ENCODE data around the gene KNDC1. TPM values are rescaled to one million over a fixed set of nuclear protein-coding genes. Genes with fewer than 3 reads are reported as not detected.

Gene KNDC1
- total and polyA plus RNA-seq, 8 donors = 0.05 to 1.7 (median 0.58) TPM; not detected in 1

- H3K27me3 ChIP-seq = peaks cover 0 to 32% (median 13%) of the 10 kb centered on the region in 3 donors
- TF ChIP-seq CTCF (IDR thresholded peaks at IDR 0.05) (no peak), POLR2AphosphoS5 (IDR thresholded peaks at IDR 0.05) (no peak), EP300 (IDR thresholded peaks at IDR 0.05) (no peak), POLR2A (IDR thresholded peaks at IDR 0.05) (no peak)
- no peaks in the 10 kb centered on the region for H3K9me3 ChIP-seq
- 73 to 88% (median 83%) methylated on average over 10 to 35 of the region's 35 CpGs for WGBS, 5 donors
- no peak overlapping the region for H3K27ac ChIP-seq
- no peak for DNase-seq
- H3K4me3 ChIP-seq = no peak overlapping the region
- peaks cover 3 to 68% (median 47%) of the 10 kb centered on the region in 4 donors for H3K36me3 ChIP-seq
- H3K4me1 ChIP-seq = peaks cover 20 to 35% (median 24%) of the 10 kb centered on the region in 4 donors
- intact Hi-C loops (cut with DNase I; ENCODE audit: low total_unique reads) = no loop called here
These were observed 111.7 kb downstream of the KNDC1 start for GRCh38 chr10:133271521-133272300.

- H3K4me3 ChIP-seq = no peak overlapping the region
- 83 to 90% (median 86%) methylated on average over 25 to 29 of the region's 29 CpGs for WGBS, 5 donors
These were observed 112.4 kb downstream of the KNDC1 start for GRCh38 chr10:133272301-133272963.

GRCh38 chr10:133272964-133273420 is 113.0 kb downstream of the KNDC1 start:
- intact Hi-C loops (cut with DNase I; ENCODE audit: low total_unique reads) = no loop called here
- no peak overlapping the region for H3K27ac ChIP-seq
- no peak for DNase-seq
- peaks cover 0 to 42% (median 13%) of the 10 kb centered on the region in 3 donors for H3K27me3 ChIP-seq
- no peak overlapping the region for H3K4me3 ChIP-seq
- TF ChIP-seq CTCF (IDR thresholded peaks at IDR 0.05) (no peak), POLR2A (IDR thresholded peaks at IDR 0.05) (no peak), EP300 (IDR thresholded peaks at IDR 0.05) (no peak), POLR2AphosphoS5 (IDR thresholded peaks at IDR 0.05) (no peak)
- 90 to 96% (median 94%) methylated on average over 13 to 25 of the region's 25 CpGs for WGBS, 5 donors
- H3K4me1 ChIP-seq = peaks cover 33 to 48% (median 37%) of the 10 kb centered on the region in 4 donors
- H3K36me3 ChIP-seq = peaks cover 3 to 55% (median 48%) of the 10 kb centered on the region in 4 donors
- H3K9me3 ChIP-seq = no peaks in the 10 kb centered on the region

More at GRCh38 chr10:133272301-133272963, 112.4 kb downstream of the KNDC1 start:
- no peaks in the 10 kb centered on the region for H3K9me3 ChIP-seq
- DNase-seq = no peak
- intact Hi-C loops (cut with DNase I; ENCODE audit: low total_unique reads) = no loop called here
- H3K27ac ChIP-seq = no peak overlapping the region
- H3K27me3 ChIP-seq = peaks cover 0 to 40% (median 13%) of the 10 kb centered on the region in 3 donors
- H3K36me3 ChIP-seq = peaks cover 3 to 61% (median 47%) of the 10 kb centered on the region in 4 donors
- TF ChIP-seq EP300 (IDR thresholded peaks at IDR 0.05) (no peak), POLR2A (IDR thresholded peaks at IDR 0.05) (no peak), POLR2AphosphoS5 (IDR thresholded peaks at IDR 0.05) (no peak), CTCF (IDR thresholded peaks at IDR 0.05) (no peak)
- H3K4me1 ChIP-seq = peaks cover 27 to 42% (median 31%) of the 10 kb centered on the region in 4 donors

- H3K4me1 ChIP-seq = peaks cover 39 to 54% (median 43%) of the 10 kb centered on the region in 4 donors
- H3K27me3 ChIP-seq = peaks cover 0 to 42% (median 13%) of the 10 kb centered on the region in 3 donors
- no peak for TF ChIP-seq POLR2AphosphoS5 (IDR thresholded peaks at IDR 0.05)
- H3K36me3 ChIP-seq = peaks cover 3 to 52% (median 44%) of the 10 kb centered on the region in 4 donors
- intact Hi-C loops (cut with DNase I; ENCODE audit: low total_unique reads) = no loop called here
- peak in 1 of 2 donors; percentile 48 for DNase-seq
- 61 to 77% (median 68%) methylated on average over 16 to 28 of the region's 28 CpGs for WGBS, 5 donors
- no peak overlapping the region for H3K4me3 ChIP-seq
- no peaks in the 10 kb centered on the region for H3K9me3 ChIP-seq
- H3K27ac ChIP-seq = no peak overlapping the region
These were observed 113.6 kb downstream of the KNDC1 start for GRCh38 chr10:133273534-133274143.
